ENCODE data around the gene LIMD2. TPM values are rescaled to one million over a fixed set of nuclear protein-coding genes. Genes with fewer than 3 reads are reported as not detected.

Gene LIMD2
- total and polyA plus RNA-seq, 2 of the 4 experiments (the other 2 are of a cell fraction), result 4.5 to 21.7 TPM

GRCh38 chr17:63659850-63660249, 40.1 kb downstream of the LIMD2 start:
- H3K56ac ChIP-seq (ENCODE audit: extremely low read depth, insufficient read depth, low read length), result no peak overlapping the region
- no peak overlapping the region for H3K27ac ChIP-seq (ENCODE audit: insufficient read depth, low read length)
- no peaks in the 10 kb centered on the region for H3K9me3 ChIP-seq (ENCODE audit: control insufficient read depth, insufficient read depth, low read length)
- no peaks in the 10 kb centered on the region for H4K20me1 ChIP-seq (ENCODE audit: insufficient read depth, low read length)
- no peaks in the 10 kb centered on the region for H3K27me3 ChIP-seq (ENCODE audit: control insufficient read depth, insufficient read depth, low read length)
- BruUV-seq (replicated peaks), result no TSS peak
- no peak overlapping the region for H3K4ac ChIP-seq (ENCODE audit: low read depth, low read length)
- CTCF ChIA-PET, result no interaction called here
- WGBS, 2 experiments (ENCODE audit: extremely low coverage in 2 of 2, insufficient read length in 1 of 2), result no CpG with 5 or more reads among the region's 3 CpGs
- DNase-seq, result no peak
- H4K91ac ChIP-seq (ENCODE audit: insufficient read depth, low read depth, low read length), result no peak overlapping the region
- no peak overlapping the region for H2AFZ ChIP-seq (replicated peaks; ENCODE audit: low read length, poor library complexity)
- no peak overlapping the region for H3K23ac ChIP-seq (ENCODE audit: low read depth, low read length)
- H2BK120ac ChIP-seq (ENCODE audit: low read depth, low read length), result no peak overlapping the region
- intact Hi-C loops (cut with micrococcal nuclease) (no loop called here), dilution Hi-C loops (cut with HindIII; ENCODE audit: low sequenced_read_pairs, unreplicated experiment) (no loop called here), in situ Hi-C loops (cut with MboI; ENCODE audit: low sequenced_read_pairs) (no loop called here)
- peaks cover 12% of the 10 kb centered on the region for H3K36me3 ChIP-seq (ENCODE audit: control insufficient read depth, insufficient read depth, low read length)
- no peak for TF ChIP-seq BHLHE40 (IDR thresholded peaks at IDR 0.05; ENCODE audit: low read depth, low read length)
- no peak for TF ChIP-seq USF2 (IDR thresholded peaks at IDR 0.05; ENCODE audit: low read depth, low read length)
- TF ChIP-seq CTCF (conservative IDR thresholded peaks at IDR 0.05; ENCODE audit: low read depth, low read length), result no peak
- TF ChIP-seq MAZ (IDR thresholded peaks at IDR 0.05; ENCODE audit: borderline replicate concordance, low read depth, low read length), result no peak
- no peak for TF ChIP-seq MAFK (IDR thresholded peaks at IDR 0.05; ENCODE audit: low read depth, low read length)
- no peak for TF ChIP-seq RFX5 (IDR thresholded peaks at IDR 0.05; ENCODE audit: low read depth, low read length)
- no peak for TF ChIP-seq RAD21 (IDR thresholded peaks at IDR 0.05; ENCODE audit: low read length)
- no peak for TF ChIP-seq SMC3 (IDR thresholded peaks at IDR 0.05; ENCODE audit: low read depth, low read length)
- TF ChIP-seq NFE2L2 (IDR thresholded peaks at IDR 0.05; ENCODE audit: low read depth, low read length), result no peak
- no peak for TF ChIP-seq RCOR1 (IDR thresholded peaks at IDR 0.05; ENCODE audit: insufficient replicate concordance, low read length)
- no peak for TF ChIP-seq ELK1 (IDR thresholded peaks at IDR 0.05; ENCODE audit: borderline replicate concordance, low read depth, low read length)
- TF ChIP-seq MXI1 (IDR thresholded peaks at IDR 0.05; ENCODE audit: borderline replicate concordance, low read depth, low read length), result no peak
- TF ChIP-seq CHD1 (IDR thresholded peaks at IDR 0.05; ENCODE audit: low read depth, low read length), result no peak
- H2BK5ac ChIP-seq (ENCODE audit: low read depth, low read length, poor library complexity, severe bottlenecking), result no peak overlapping the region
- no peak overlapping the region for H2AK9ac ChIP-seq (replicated peaks; ENCODE audit: low read depth, low read length, poor library complexity)
- ATAC-seq (ENCODE audit: low read depth), result no peak
- H2AK5ac ChIP-seq (ENCODE audit: low read depth, low read length), result no peak overlapping the region
- no peak overlapping the region for H4K8ac ChIP-seq (ENCODE audit: low read depth in 2 of 2, low read length in 2 of 2)
- no peak overlapping the region for H3K9ac ChIP-seq (ENCODE audit: low read depth, low read length)
- no peak overlapping the region for H3K4me3 ChIP-seq (ENCODE audit: insufficient read depth, low read depth, low read length)
- no peak overlapping the region for H4K5ac ChIP-seq (ENCODE audit: low read depth, low read length)
- no peak overlapping the region for H3K14ac ChIP-seq (replicated peaks; ENCODE audit: low read depth, low read length)
- H2BK15ac ChIP-seq (ENCODE audit: low read depth, low read length), result no peak overlapping the region
- H3K4me2 ChIP-seq (ENCODE audit: low read depth, low read length), result no peak overlapping the region
- POLR2A ChIA-PET (ENCODE audit: unreplicated experiment), result no interaction called here
- H2BK20ac ChIP-seq (ENCODE audit: low read depth, low read length), result no peak overlapping the region
- H3K9me1 ChIP-seq (ENCODE audit: insufficient read depth, low read length), result peaks cover 7% of the 10 kb centered on the region; the same call in 1 of the 2 replicates
- H3K4me1 ChIP-seq (ENCODE audit: control insufficient read depth, insufficient read depth, low read length), result no peaks in the 10 kb centered on the region
- H3K18ac ChIP-seq (ENCODE audit: low read depth, low read length), result no peak overlapping the region
- peaks cover 0 to 9% of the 10 kb centered on the region in 2 experiments; a peak in 2 of 4 replicates for H3K79me1 ChIP-seq (ENCODE audit: low read depth in 1 of 2, low read length in 2 of 2)
